Inflammatory macrophage treated with lipopolysaccharide for 4 hours (primary cell): ENCODE measurements around the gene USP17L12.
"Not testable (repeated sequence)": the region's sequence is repeated elsewhere in the genome, so short reads cannot be mapped to it uniquely, and the experiment has no call there.

Experiments used
- DNase-seq: peaks from one replicate; pipeline ENCODE4 v3.0.0-alpha.2; 2020

The USP17L12 gene, protein sequence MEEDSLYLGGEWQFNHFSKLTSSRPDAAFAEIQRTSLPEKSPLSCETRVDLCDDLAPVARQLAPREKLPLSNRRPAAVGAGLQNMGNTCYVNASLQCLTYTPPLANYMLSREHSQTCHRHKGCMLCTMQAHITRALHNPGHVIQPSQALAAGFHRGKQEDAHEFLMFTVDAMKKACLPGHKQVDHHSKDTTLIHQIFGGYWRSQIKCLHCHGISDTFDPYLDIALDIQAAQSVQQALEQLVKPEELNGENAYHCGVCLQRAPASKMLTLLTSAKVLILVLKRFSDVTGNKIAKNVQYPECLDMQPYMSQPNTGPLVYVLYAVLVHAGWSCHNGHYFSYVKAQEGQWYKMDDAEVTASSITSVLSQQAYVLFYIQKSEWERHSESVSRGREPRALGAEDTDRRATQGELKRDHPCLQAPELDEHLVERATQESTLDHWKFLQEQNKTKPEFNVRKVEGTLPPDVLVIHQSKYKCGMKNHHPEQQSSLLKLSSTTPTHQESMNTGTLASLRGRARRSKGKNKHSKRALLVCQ

DNA sequence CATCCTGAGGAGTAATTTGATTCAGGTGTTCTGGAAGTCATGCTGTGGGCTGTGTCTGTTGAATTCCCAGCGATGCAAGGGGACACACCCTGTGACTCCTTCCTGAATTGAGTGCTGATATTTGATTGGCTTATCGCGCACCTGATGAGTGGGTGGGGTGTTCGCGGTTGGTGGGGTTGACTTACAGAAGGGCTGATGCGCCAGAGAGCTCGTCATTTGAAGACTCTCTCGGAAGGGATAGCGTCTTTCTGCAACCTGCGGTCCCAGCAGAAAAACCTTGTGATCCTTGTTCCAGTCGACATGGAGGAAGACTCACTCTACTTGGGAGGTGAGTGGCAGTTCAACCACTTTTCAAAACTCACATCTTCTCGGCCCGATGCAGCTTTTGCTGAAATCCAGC, at the start of gene USP17L12:
Gene USP17L12, plus strand, starts transcription at position 301 of the 400 bp plus-strand sequence. Its CDS starts 0 bp downstream, at position 301.
- DNase-seq: not testable (repeated sequence)

DNA sequence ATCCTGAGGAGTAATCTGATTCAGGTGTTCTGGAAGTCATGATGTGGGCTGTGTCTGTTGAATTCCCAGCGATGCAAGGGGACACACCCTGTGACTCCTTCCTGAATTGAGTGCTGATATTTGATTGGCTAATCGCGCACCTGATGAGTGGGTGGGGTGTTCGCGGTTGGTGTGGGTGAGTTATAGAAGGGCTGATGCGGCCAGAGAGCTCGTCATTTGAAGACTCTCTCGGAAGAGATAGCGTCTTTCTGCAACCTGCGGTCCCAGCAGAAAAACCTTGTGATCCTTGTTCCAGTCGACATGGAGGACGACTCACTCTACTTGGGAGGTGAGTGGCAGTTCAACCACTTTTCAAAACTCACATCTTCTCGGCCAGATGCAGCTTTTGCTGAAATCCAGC, 9.6 kb upstream of the USP17L12 start, which contains the start of gene USP17L10:
Gene USP17L10, plus strand, starts transcription at position 301 of the 400 bp plus-strand sequence. Its CDS starts 0 bp downstream, at position 301.
- DNase-seq: not testable (repeated sequence)

DNA sequence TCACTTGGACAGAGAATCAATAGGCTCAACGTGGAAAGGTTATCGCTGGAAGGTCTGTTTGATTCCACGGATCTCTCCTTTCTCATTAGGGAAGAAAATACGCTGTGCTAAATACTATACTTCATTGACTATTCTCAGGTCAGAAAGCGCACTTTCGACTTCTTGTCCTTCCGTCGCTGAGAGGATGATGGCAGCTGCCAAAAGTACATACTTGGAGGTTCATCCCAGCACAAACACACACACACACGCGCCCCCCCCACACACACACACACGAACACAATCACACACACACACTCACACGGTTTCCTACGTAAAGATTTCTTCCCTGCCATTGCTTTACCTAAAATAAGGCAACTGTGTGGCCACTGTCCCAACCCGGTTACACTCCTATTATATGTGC, 5.3 kb upstream of the USP17L12 start:
- DNase-seq: not testable (repeated sequence)

DNA sequence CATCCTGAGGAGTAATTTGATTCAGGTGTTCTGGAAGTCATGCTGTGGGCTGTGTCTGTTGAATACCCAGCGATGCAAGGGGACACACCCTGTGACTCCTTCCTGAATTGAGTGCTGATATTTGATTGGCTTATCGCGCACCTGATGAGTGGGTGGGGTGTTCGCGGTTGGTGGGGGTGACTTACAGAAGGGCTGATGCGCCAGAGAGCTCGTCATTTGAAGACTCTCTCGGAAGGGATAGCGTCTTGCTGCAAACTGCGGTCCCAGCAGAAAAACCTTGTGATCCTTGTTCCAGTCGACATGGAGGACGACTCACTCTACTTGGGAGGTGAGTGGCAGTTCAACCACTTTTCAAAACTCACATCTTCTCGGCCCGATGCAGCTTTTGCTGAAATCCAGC, 4.8 kb upstream of the USP17L12 start, which contains the start of gene USP17L11:
Gene USP17L11, plus strand, starts transcription at position 301 of the 400 bp plus-strand sequence. Its CDS starts 0 bp downstream, at position 301.
- not testable (repeated sequence) for DNase-seq

DNA sequence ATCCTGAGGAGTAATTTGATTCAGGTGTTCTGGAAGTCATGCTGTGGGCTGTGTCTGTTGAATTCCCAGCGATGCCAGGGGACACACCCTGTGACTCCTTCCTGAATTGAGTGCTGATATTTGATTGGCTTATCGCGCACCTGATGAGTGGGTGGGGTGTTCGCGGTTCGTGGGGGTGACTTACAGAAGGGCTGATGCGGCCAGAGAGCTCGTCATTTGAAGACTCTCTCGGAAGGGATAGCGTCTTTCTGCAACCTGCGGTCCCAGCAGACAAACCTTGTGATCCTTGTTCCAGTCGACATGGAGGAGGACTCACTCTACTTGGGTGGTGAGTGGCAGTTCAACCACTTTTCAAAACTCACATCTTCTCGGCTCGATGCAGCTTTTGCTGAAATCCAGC, 4.6 kb downstream of the USP17L12 start, which contains the start of gene USP17L13:
Gene USP17L13, plus strand, starts transcription at position 301 of the 400 bp plus-strand sequence. Its CDS starts 0 bp downstream, at position 301.
- DNase-seq: not testable (repeated sequence)

DNA sequence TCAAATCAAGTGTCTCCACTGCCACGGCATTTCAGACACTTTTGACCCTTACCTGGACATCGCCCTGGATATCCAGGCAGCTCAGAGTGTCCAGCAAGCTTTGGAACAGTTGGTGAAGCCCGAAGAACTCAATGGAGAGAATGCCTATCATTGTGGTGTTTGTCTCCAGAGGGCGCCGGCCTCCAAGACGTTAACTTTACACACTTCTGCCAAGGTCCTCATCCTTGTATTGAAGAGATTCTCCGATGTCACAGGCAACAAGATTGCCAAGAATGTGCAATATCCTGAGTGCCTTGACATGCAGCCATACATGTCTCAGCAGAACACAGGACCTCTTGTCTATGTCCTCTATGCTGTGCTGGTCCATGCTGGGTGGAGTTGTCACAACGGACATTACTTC, 10.3 kb downstream of the USP17L12 start:
- not testable (repeated sequence) for DNase-seq

DNA sequence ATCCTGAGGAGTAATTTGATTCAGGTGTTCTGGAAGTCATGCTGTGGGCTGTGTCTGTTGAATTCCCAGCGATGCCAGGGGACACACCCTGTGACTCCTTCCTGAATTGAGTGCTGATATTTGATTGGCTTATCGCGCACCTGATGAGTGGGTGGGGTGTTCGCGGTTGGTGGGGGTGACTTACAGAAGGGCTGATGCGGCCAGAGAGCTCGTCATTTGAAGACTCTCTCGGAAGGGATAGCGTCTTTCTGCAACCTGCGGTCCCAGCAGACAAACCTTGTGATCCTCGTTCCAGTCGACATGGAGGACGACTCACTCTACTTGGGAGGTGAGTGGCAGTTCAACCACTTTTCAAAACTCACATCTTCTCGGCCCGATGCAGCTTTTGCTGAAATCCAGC, 14.1 kb downstream of the USP17L12 start, which contains the start of gene USP17L15:
Gene USP17L15, plus strand, starts transcription at position 301 of the 400 bp plus-strand sequence. Its CDS starts 0 bp downstream, at position 301.
- not testable (repeated sequence) for DNase-seq

DNA sequence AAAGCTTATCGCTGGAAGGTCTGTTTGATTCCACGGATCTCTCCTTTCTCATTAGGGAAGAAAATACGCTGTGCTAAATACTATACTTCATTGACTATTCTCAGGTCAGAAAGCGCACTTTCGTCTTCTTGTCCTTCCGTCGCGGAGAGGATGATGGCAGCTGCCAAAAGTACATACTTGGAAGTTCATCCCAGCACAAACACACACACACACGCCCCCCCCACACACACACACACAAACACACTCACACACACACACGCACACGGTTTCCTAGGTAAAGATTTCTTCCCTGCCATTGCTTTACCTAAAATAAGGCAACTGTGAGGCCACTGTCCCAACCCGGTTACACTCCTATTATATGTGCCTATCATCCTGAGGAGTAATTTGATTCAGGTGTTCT, 18.5 kb downstream of the USP17L12 start:
- not testable (repeated sequence) for DNase-seq

DNA sequence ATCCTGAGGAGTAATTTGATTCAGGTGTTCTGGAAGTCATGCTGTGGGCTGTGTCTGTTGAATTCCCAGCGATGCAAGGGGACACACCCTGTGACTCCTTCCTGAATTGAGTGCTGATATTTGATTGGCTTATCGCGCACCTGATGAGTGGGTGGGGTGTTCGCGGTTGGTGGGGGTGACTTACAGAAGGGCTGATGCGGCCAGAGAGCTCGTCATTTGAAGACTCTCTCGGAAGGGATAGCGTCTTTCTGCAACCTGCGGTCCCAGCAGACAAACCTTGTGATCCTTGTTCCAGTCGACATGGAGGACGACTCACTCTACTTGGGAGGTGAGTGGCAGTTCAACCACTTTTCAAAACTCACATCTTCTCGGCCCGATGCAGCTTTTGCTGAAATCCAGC, 23.6 kb downstream of the USP17L12 start, which contains the start of gene USP17L17:
Gene USP17L17, plus strand, starts transcription at position 301 of the 400 bp plus-strand sequence. Its CDS starts 0 bp downstream, at position 301.
- DNase-seq: not testable (repeated sequence)

DNA sequence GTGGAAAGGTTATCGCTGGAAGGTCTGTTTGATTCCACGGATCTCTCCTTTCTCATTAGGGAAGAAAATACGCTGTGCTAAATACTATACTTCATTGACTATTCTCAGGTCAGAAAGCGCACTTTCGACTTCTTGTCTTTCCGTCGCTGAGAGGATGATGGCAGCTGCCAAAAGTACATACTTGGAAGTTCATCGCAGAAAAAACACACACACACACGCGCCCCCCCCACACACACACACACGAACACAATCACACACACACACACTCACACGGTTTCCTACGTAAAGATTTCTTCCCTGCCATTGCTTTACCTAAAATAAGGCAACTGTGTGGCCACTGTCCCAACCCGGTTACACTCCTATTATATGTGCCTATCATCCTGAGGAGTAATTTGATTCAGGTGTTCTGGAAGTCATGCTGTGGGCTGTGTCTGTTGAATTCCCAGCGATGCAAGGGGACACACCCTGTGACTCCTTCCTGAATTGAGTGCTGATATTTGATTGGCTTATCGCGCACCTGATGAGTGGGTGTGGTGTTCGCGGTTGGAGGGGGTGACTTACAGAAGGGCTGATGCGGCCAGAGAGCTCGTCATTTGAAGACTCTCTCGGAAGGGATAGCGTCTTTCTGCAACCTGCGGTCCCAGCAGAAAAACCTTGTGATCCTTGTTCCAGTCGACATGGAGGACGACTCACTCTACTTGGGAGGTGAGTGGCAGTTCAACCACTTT, 28.2 kb downstream of the USP17L12 start, which contains the start of gene USP17L18:
Gene USP17L18, plus strand, starts transcription at position 678 of the 728 bp plus-strand sequence. Its CDS starts 0 bp downstream, at position 678.
- not testable (repeated sequence) for DNase-seq

DNA sequence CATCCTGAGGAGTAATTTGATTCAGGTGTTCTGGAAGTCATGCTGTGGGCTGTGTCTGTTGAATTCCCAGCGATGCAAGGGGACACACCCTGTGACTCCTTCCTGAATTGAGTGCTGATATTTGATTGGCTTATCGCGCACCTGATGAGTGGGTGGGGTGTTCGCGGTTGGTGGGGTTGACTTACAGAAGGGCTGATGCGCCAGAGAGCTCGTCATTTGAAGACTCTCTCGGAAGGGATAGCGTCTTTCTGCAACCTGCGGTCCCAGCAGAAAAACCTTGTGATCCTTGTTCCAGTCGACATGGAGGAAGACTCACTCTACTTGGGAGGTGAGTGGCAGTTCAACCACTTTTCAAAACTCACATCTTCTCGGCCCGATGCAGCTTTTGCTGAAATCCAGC, 33.1 kb downstream of the USP17L12 start, which contains the start of gene USP17L19:
Gene USP17L19, plus strand, starts transcription at position 301 of the 400 bp plus-strand sequence. Its CDS starts 0 bp downstream, at position 301.
- DNase-seq: not testable (repeated sequence)

DNA sequence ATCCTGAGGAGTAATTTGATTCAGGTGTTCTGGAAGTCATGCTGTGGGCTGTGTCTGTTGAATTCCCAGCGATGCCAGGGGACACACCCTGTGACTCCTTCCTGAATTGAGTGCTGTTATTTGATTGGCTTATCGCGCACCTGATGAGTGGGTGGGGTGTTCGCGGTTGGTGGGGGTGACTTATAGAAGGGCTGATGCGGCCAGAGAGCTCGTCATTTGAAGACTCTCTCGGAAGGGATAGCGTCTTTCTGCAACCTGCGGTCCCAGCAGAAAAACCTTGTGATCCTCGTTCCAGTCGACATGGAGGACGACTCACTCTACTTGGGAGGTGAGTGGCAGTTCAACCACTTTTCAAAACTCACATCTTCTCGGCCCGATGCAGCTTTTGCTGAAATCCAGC, 37.9 kb downstream of the USP17L12 start, which contains the start of gene USP17L20:
Gene USP17L20, plus strand, starts transcription at position 301 of the 400 bp plus-strand sequence. Its CDS starts 0 bp downstream, at position 301.
- DNase-seq: not testable (repeated sequence)

DNA sequence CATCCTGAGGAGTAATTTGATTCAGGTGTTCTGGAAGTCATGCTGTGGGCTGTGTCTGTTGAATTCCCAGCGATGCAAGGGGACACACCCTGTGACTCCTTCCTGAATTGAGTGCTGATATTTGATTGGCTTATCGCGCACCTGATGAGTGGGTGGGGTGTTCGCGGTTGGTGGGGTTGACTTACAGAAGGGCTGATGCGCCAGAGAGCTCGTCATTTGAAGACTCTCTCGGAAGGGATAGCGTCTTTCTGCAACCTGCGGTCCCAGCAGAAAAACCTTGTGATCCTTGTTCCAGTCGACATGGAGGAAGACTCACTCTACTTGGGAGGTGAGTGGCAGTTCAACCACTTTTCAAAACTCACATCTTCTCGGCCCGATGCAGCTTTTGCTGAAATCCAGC, 42.6 kb downstream of the USP17L12 start, which contains the start of gene USP17L21:
Gene USP17L21, plus strand, starts transcription at position 301 of the 400 bp plus-strand sequence. Its CDS starts 0 bp downstream, at position 301.
- DNase-seq: not testable (repeated sequence)

DNA sequence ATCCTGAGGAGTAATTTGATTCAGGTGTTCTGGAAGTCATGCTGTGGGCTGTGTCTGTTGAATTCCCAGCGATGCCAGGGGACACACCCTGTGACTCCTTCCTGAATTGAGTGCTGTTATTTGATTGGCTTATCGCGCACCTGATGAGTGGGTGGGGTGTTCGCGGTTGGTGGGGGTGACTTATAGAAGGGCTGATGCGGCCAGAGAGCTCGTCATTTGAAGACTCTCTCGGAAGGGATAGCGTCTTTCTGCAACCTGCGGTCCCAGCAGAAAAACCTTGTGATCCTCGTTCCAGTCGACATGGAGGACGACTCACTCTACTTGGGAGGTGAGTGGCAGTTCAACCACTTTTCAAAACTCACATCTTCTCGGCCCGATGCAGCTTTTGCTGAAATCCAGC, 47.4 kb downstream of the USP17L12 start, which contains the start of gene USP17L22:
Gene USP17L22, plus strand, starts transcription at position 301 of the 400 bp plus-strand sequence. Its CDS starts 0 bp downstream, at position 301.
- not testable (repeated sequence) for DNase-seq
